GM12878 (cell line): Measurements from ENCODE around the gene MS4A6A.

Source experiments
- ATF2 ChIP-seq: IDR thresholded peaks from 2 replicates; pipeline ENCODE4 v1.6.1; 2012; ENCODE audit warnings: low read length, inconsistent platforms
- BRCA1 ChIP-seq: IDR thresholded peaks from 2 replicates; pipeline ENCODE4 v1.6.1; 2011; ENCODE audit warnings: low read depth, low read length, improper control_type of control experiment
- CHD2 ChIP-seq: IDR thresholded peaks from 2 replicates; pipeline ENCODE4 v1.6.1; 2011; ENCODE audit warnings: low read depth, low read length, improper control_type of control experiment, borderline replicate concordance
- HDAC6 ChIP-seq: fragments of 200-600 bp; sonication (generic); IDR thresholded peaks from one replicate; pipeline ENCODE4 v1.8.0; 2017; ENCODE audit warnings: antibody characterized with exemption; ENCODE audit not compliant: unreplicated experiment
- MTA2 ChIP-seq: fragments of 450-650 bp; IDR thresholded peaks from 2 replicates; pipeline ENCODE4 v1.6.1; 2016; ENCODE audit warnings: low read depth, mild to moderate bottlenecking, moderate library complexity
- POLR2A ChIP-seq: IDR thresholded peaks from 2 replicates; pipeline ENCODE4 v1.6.1; 2011; ENCODE audit warnings: low read depth, mild to moderate bottlenecking, low read length
- POLR2AphosphoS5 ChIP-seq: IDR thresholded peaks from 2 replicates; pipeline ENCODE4 v1.6.1; 2011; ENCODE audit warnings: mild to moderate bottlenecking, low read length, inconsistent platforms
- SMC3 ChIP-seq: IDR thresholded peaks from 2 replicates; pipeline ENCODE4 v1.6.1; 2011; ENCODE audit warnings: low read length, improper control_type of control experiment, borderline replicate concordance
- USF2 ChIP-seq: IDR thresholded peaks from 2 replicates; pipeline ENCODE4 v1.6.1; 2011; ENCODE audit warnings: low read depth, low read length, improper control_type of control experiment, borderline replicate concordance
- ZNF274 ChIP-seq: IDR thresholded peaks from one replicate; pipeline ENCODE4 v1.8.0; 2011; ENCODE audit not compliant: insufficient read length, insufficient read depth
- ZNF622 ChIP-seq: fragments of 450-650 bp; IDR thresholded peaks from 2 replicates; pipeline ENCODE4 v1.6.1; 2017; ENCODE audit warnings: mild to moderate bottlenecking, inconsistent platforms
- TF ChIP-seq, protein P1 (sequence below), 3 experiments: IDR thresholded peaks in 2 of 3; conservative IDR thresholded peaks in 1 of 3; 2 replicates each; pipeline ENCODE4 v1.5.1; 2011; ENCODE audit warnings: low read depth in 3 of 3, low read length in 3 of 3, mild to moderate bottlenecking in 3 of 3, control low read depth in 2 of 3, moderate library complexity in 2 of 3, inconsistent platforms in 1 of 3, mixed read lengths in 1 of 3; ENCODE audit not compliant: control insufficient read depth in 2 of 3, insufficient read depth in 1 of 3; ENCODE audit errors: extremely low read depth in 1 of 3

- TF ChIP-seq POLR2AphosphoS5 = no peak
- TF ChIP-seq ZNF622 = no peak
- no peak for TF ChIP-seq HDAC6
- no peak for TF ChIP-seq MTA2
- TF ChIP-seq CHD2 = no peak
- no peak for TF ChIP-seq BRCA1
- no peak for TF ChIP-seq ATF2
- no peak for TF ChIP-seq SMC3
- TF ChIP-seq POLR2A = no peak
- no peak for TF ChIP-seq USF2
- TF ChIP-seq, protein P1, sequence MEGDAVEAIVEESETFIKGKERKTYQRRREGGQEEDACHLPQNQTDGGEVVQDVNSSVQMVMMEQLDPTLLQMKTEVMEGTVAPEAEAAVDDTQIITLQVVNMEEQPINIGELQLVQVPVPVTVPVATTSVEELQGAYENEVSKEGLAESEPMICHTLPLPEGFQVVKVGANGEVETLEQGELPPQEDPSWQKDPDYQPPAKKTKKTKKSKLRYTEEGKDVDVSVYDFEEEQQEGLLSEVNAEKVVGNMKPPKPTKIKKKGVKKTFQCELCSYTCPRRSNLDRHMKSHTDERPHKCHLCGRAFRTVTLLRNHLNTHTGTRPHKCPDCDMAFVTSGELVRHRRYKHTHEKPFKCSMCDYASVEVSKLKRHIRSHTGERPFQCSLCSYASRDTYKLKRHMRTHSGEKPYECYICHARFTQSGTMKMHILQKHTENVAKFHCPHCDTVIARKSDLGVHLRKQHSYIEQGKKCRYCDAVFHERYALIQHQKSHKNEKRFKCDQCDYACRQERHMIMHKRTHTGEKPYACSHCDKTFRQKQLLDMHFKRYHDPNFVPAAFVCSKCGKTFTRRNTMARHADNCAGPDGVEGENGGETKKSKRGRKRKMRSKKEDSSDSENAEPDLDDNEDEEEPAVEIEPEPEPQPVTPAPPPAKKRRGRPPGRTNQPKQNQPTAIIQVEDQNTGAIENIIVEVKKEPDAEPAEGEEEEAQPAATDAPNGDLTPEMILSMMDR (IDR thresholded peaks at IDR 0.05 in 2 of 3, conservative IDR thresholded peaks at IDR 0.05 in 1 of 3; ENCODE audit: control insufficient read depth in 2 of 3, extremely low read depth in 1 of 3, insufficient read depth in 1 of 3, low read depth in 3 of 3, low read length in 3 of 3) = no peak
- no peak for TF ChIP-seq ZNF274
Measured at GRCh38 chr11:60208951-60209350, 26.1 kb upstream of the MS4A6A start.
